ENCODE data around the gene HGF.

HGF gene

DNA sequence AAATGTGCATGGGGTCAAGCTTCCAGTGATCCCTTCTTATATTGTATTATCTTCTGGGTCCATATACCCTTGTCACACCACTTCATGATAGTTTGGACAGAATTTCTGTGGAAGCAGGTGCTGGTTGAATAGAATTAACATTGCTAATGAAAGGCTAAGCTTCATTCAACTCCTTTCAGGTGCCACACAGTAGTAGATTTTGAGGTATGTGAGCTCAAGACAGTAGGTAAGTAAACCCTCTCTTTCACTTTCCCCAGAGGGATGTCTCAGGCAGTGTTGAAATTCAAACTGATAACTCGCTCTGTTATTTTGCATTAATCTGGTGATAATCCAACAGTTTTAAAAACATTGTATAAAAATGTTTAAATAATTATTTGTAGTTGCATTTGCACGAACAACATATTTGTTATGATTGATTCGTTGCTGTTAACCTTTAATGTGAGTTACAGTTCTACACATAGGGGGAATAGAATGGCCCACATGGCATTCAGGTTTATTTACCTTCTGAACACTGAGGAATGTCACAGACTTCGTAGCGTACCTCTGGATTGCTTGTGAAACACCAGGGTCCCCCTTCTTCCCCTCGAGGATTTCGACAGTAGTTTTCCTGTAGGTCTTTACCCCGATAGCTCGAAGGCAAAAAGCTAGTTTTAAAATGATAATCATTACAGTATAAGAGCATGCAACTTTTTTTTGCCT, 18.1 kb downstream of the HGF start:
- TF ChIP-seq, protein P1, sequence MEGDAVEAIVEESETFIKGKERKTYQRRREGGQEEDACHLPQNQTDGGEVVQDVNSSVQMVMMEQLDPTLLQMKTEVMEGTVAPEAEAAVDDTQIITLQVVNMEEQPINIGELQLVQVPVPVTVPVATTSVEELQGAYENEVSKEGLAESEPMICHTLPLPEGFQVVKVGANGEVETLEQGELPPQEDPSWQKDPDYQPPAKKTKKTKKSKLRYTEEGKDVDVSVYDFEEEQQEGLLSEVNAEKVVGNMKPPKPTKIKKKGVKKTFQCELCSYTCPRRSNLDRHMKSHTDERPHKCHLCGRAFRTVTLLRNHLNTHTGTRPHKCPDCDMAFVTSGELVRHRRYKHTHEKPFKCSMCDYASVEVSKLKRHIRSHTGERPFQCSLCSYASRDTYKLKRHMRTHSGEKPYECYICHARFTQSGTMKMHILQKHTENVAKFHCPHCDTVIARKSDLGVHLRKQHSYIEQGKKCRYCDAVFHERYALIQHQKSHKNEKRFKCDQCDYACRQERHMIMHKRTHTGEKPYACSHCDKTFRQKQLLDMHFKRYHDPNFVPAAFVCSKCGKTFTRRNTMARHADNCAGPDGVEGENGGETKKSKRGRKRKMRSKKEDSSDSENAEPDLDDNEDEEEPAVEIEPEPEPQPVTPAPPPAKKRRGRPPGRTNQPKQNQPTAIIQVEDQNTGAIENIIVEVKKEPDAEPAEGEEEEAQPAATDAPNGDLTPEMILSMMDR (conservative IDR thresholded peaks at IDR 0.05; ENCODE audit: low read length), result no peak
- no peak for TF ChIP-seq EZH2phosphoT487 (IDR thresholded peaks at IDR 0.05; ENCODE audit: borderline replicate concordance)
- H4K20me1 ChIP-seq (ENCODE audit: insufficient read depth, low read length, poor library complexity, severe bottlenecking), result no peaks in the 10 kb centered on the region
- H3K9ac ChIP-seq (ENCODE audit: low read depth, low read length, poor library complexity, severe bottlenecking), result no peak overlapping the region
- H3F3A ChIP-seq (ENCODE audit: low read depth), result no peaks in the 10 kb centered on the region
- no peaks in the 10 kb centered on the region for H3K27me3 ChIP-seq (ENCODE audit: insufficient read depth, low read length, poor library complexity, severe bottlenecking)
- H3K4me2 ChIP-seq (ENCODE audit: low read depth, low read length, poor library complexity, severe bottlenecking), result no peak overlapping the region
- H3K36me3 ChIP-seq (ENCODE audit: insufficient read depth, low read length), result no peaks in the 10 kb centered on the region
- no peaks in the 10 kb centered on the region for H3K4me1 ChIP-seq (ENCODE audit: insufficient read depth, low read length, poor library complexity, severe bottlenecking)
- H2AFZ ChIP-seq (ENCODE audit: low read length), result no peak overlapping the region
- H3K9me2 ChIP-seq (replicated peaks; ENCODE audit: low read depth, low read length), result no peaks in the 10 kb centered on the region
- no peak overlapping the region for H3K4me3 ChIP-seq (ENCODE audit: low read length, poor library complexity, severe bottlenecking)
- no peaks in the 10 kb centered on the region for H3K9me3 ChIP-seq (ENCODE audit: insufficient read depth, low read depth, low read length)
- no peaks in the 10 kb centered on the region for H3K79me2 ChIP-seq (ENCODE audit: insufficient read depth, low read length)

DNA sequence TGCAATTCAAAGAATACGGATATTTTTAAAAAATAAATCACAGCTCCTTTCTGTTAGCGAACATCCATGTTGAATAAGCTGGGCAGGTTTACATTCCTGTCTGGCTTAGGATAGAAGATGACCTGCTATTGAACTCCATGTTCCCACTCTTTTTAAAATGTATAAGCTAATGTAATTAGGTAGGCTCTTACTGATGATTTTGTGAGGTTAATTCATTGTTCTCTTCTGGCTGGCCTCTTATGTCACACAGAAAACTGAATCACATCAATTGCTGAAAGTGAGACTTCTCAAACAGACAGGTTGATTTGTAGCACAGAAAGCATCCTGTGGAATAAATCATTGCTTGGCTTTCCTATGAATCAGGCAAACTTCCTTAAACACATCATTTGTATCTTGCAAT, 24.2 kb downstream of the HGF start:
- H3K9ac ChIP-seq (ENCODE audit: low read depth, low read length, poor library complexity, severe bottlenecking), result no peak overlapping the region
- no peaks in the 10 kb centered on the region for H3F3A ChIP-seq (ENCODE audit: low read depth)
- no peak overlapping the region for H3K4me3 ChIP-seq (ENCODE audit: low read length, poor library complexity, severe bottlenecking)
- H3K79me2 ChIP-seq (ENCODE audit: insufficient read depth, low read length), result no peaks in the 10 kb centered on the region
- no peaks in the 10 kb centered on the region for H3K9me3 ChIP-seq (ENCODE audit: insufficient read depth, low read depth, low read length)
- no peak for TF ChIP-seq EZH2phosphoT487 (IDR thresholded peaks at IDR 0.05; ENCODE audit: borderline replicate concordance)
- TF ChIP-seq, protein P1 (conservative IDR thresholded peaks at IDR 0.05; ENCODE audit: low read length), result no peak
- H2AFZ ChIP-seq (ENCODE audit: low read length), result no peak overlapping the region
- H3K36me3 ChIP-seq (ENCODE audit: insufficient read depth, low read length), result no peaks in the 10 kb centered on the region
- H3K4me2 ChIP-seq (ENCODE audit: low read depth, low read length, poor library complexity, severe bottlenecking), result no peak overlapping the region
- no peaks in the 10 kb centered on the region for H3K9me2 ChIP-seq (replicated peaks; ENCODE audit: low read depth, low read length)
- no peaks in the 10 kb centered on the region for H3K27me3 ChIP-seq (ENCODE audit: insufficient read depth, low read length, poor library complexity, severe bottlenecking)
- no peaks in the 10 kb centered on the region for H3K4me1 ChIP-seq (ENCODE audit: insufficient read depth, low read length, poor library complexity, severe bottlenecking)
- H4K20me1 ChIP-seq (ENCODE audit: insufficient read depth, low read length, poor library complexity, severe bottlenecking), result no peaks in the 10 kb centered on the region

DNA sequence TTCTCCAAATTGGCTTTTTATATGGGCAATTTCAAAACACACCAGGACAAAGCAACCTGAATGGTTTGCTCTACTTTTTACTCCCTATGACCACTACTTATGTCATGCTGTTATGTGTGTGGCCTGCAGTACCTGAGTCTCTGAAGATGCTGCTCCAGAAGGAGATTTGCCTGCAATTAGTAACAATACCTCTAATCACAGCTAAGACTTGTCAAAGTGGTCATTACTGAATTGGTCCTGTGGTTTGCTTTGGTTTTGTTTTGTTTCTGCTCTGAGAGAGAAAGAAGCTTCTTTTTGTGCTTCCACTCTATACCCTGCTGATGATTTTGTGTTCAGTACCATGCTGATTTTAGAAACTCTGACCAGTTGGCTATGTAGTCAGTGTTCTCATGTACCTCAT, 25.5 kb downstream of the HGF start:
- no peaks in the 10 kb centered on the region for H3K4me1 ChIP-seq (ENCODE audit: insufficient read depth, low read length, poor library complexity, severe bottlenecking)
- H3K9ac ChIP-seq (ENCODE audit: low read depth, low read length, poor library complexity, severe bottlenecking), result no peak overlapping the region
- no peaks in the 10 kb centered on the region for H3K36me3 ChIP-seq (ENCODE audit: insufficient read depth, low read length)
- no peaks in the 10 kb centered on the region for H3K9me2 ChIP-seq (replicated peaks; ENCODE audit: low read depth, low read length)
- no peaks in the 10 kb centered on the region for H3K79me2 ChIP-seq (ENCODE audit: insufficient read depth, low read length)
- H3K4me3 ChIP-seq (ENCODE audit: low read length, poor library complexity, severe bottlenecking), result no peak overlapping the region
- no peaks in the 10 kb centered on the region for H4K20me1 ChIP-seq (ENCODE audit: insufficient read depth, low read length, poor library complexity, severe bottlenecking)
- H3F3A ChIP-seq (ENCODE audit: low read depth), result no peaks in the 10 kb centered on the region
- H3K4me2 ChIP-seq (ENCODE audit: low read depth, low read length, poor library complexity, severe bottlenecking), result no peak overlapping the region
- no peaks in the 10 kb centered on the region for H3K27me3 ChIP-seq (ENCODE audit: insufficient read depth, low read length, poor library complexity, severe bottlenecking)
- H3K9me3 ChIP-seq (ENCODE audit: insufficient read depth, low read depth, low read length), result no peaks in the 10 kb centered on the region
- TF ChIP-seq EZH2phosphoT487 (IDR thresholded peaks at IDR 0.05; ENCODE audit: borderline replicate concordance), result no peak
- TF ChIP-seq, protein P1 (conservative IDR thresholded peaks at IDR 0.05; ENCODE audit: low read length), result no peak
- H2AFZ ChIP-seq (ENCODE audit: low read length), result no peak overlapping the region

Data from Loucy (cell line).